Measurements from ENCODE around the gene CDKAL1. TPM values are rescaled to one million over a fixed set of nuclear protein-coding genes. Genes with fewer than 3 reads are reported as not detected.

Gene CDKAL1
- total RNA-seq, 1 donor: 20.0 TPM

GRCh38 chr6:20572940-20573339, 38.7 kb downstream of the CDKAL1 start:
- TF ChIP-seq CTCF (IDR thresholded peaks at IDR 0.05; ENCODE audit: insufficient read depth, low read length): no peak
- peak; percentile 75 for DNase-seq (ENCODE audit: low read depth)
- H3K4me3 ChIP-seq (ENCODE audit: low read depth, low read length): no peak overlapping the region

GRCh38 chr6:20574355-20574754, 40.1 kb downstream of the CDKAL1 start:
- no peak for TF ChIP-seq CTCF (IDR thresholded peaks at IDR 0.05; ENCODE audit: insufficient read depth, low read length)
- no peak overlapping the region for H3K4me3 ChIP-seq (ENCODE audit: low read depth, low read length)
- no peak for DNase-seq (ENCODE audit: low read depth)

GRCh38 chr6:20575125-20575524, 40.9 kb downstream of the CDKAL1 start:
- no peak overlapping the region for H3K4me3 ChIP-seq (ENCODE audit: low read depth, low read length)
- TF ChIP-seq CTCF (IDR thresholded peaks at IDR 0.05; ENCODE audit: insufficient read depth, low read length): no peak
- DNase-seq (ENCODE audit: low read depth): no peak

- H3K4me3 ChIP-seq (ENCODE audit: low read depth, low read length): no peak overlapping the region
- DNase-seq (ENCODE audit: low read depth): no peak
- TF ChIP-seq CTCF (IDR thresholded peaks at IDR 0.05; ENCODE audit: insufficient read depth, low read length): no peak
Measured at GRCh38 chr6:20575704-20576451, 41.6 kb downstream of the CDKAL1 start.

- DNase-seq (ENCODE audit: low read depth): no peak
- no peak overlapping the region for H3K4me3 ChIP-seq (ENCODE audit: low read depth, low read length)
- no peak for TF ChIP-seq CTCF (IDR thresholded peaks at IDR 0.05; ENCODE audit: insufficient read depth, low read length)
Measured at GRCh38 chr6:20577173-20577688, 43.0 kb downstream of the CDKAL1 start.

- no peak for DNase-seq (ENCODE audit: low read depth)
- H3K4me3 ChIP-seq (ENCODE audit: low read depth, low read length): no peak overlapping the region
- TF ChIP-seq CTCF (IDR thresholded peaks at IDR 0.05; ENCODE audit: insufficient read depth, low read length): no peak
Measured at GRCh38 chr6:20581070-20581469, 46.8 kb downstream of the CDKAL1 start.
